Fibroblast of mammary gland (primary cell): ENCODE data around the gene PDE3B.

Experiments
- DNase-seq: peaks from one replicate; pipeline ENCODE4 v3.0.0-alpha.2; 2010; ENCODE audit warnings: low read depth
- H3K4me3 ChIP-seq: 2 replicates; pipeline ENCODE4 v1.5.1; 2011; ENCODE audit warnings: low read depth, mild to moderate bottlenecking, low read length, moderate library complexity; ENCODE audit not compliant: control insufficient read depth
- CTCF ChIP-seq: conservative IDR thresholded peaks from 2 replicates; pipeline ENCODE4 v1.5.1; 2011; ENCODE audit warnings: low read depth, low read length, inconsistent platforms; ENCODE audit not compliant: control insufficient read depth, insufficient read depth

Gene PDE3B

GRCh38 chr11:14905104-14906033, 261.8 kb downstream of the PDE3B start:
- H3K4me3 ChIP-seq: peak overlapping the region; percentile 53
- TF ChIP-seq CTCF: peak; percentile 37
- DNase-seq: peak; percentile 23

GRCh38 chr11:14906578-14906977, 263.0 kb downstream of the PDE3B start:
- no peak for TF ChIP-seq CTCF
- H3K4me3 ChIP-seq: no peak overlapping the region
- no peak for DNase-seq

- DNase-seq: no peak
- no peak for TF ChIP-seq CTCF
- H3K4me3 ChIP-seq: no peak overlapping the region
Observed at GRCh38 chr11:14906993-14907392, 263.4 kb downstream of the PDE3B start.

GRCh38 chr11:14907411-14908213, 264.0 kb downstream of the PDE3B start:
- H3K4me3 ChIP-seq: no peak overlapping the region
- peak; percentile 74 for TF ChIP-seq CTCF
- DNase-seq: peak; percentile 43

GRCh38 chr11:14908214-14908880, 264.7 kb downstream of the PDE3B start:
- DNase-seq: peak; percentile 47
- no peak overlapping the region for H3K4me3 ChIP-seq
- TF ChIP-seq CTCF: peak; percentile 67

GRCh38 chr11:14914536-14914935, 270.9 kb downstream of the PDE3B start:
- TF ChIP-seq CTCF: no peak
- no peak overlapping the region for H3K4me3 ChIP-seq
- DNase-seq: no peak
